Gastroesophageal sphincter (tissue), 4 donors: Measurements from ENCODE around the gene NYAP1. TPM values are rescaled to one million over a fixed set of nuclear protein-coding genes. Genes with fewer than 3 reads are reported as not detected.

Experiments
- ATAC-seq: fragments of 150-250 bp; one replicate; pipeline ENCODE4 v1.9.1; 2016; ENCODE audit warnings: mild to moderate bottlenecking, moderate library complexity
- H3K27ac ChIP-seq, 4 donors: fragments of 200-600 bp; sonication (generic) in 3 of 4; 1 replicate in 3 of 4; 2 replicates in 1 of 4; pipeline ENCODE4 v1.5.1; 2016 to 2019
- H3K27me3 ChIP-seq: fragments of 200-600 bp; sonication (generic); one replicate; pipeline ENCODE4 v1.5.1; 2019
- H3K36me3 ChIP-seq, 2 donors: fragments of 200-600 bp; sonication (generic); one replicate each; pipeline ENCODE4 v1.5.1; 2019; ENCODE audit warnings: control low read depth in 1 of 2
- H3K4me1 ChIP-seq, 3 donors: fragments of 200-600 bp; sonication (generic); 1 replicate in 2 of 3; 2 replicates in 1 of 3; pipeline ENCODE4 v1.5.1; 2016 to 2019; ENCODE audit warnings: control low read depth in 2 of 3
- H3K4me3 ChIP-seq, 2 donors: fragments of 200-600 bp; sonication (generic); one replicate each; pipeline ENCODE4 v1.5.1; 2019; ENCODE audit warnings: mild to moderate bottlenecking in 1 of 2, moderate library complexity in 1 of 2
- H3K9me3 ChIP-seq, 3 donors: fragments of 200-600 bp; sonication (generic); one replicate each; pipeline ENCODE4 v1.5.1; 2017 to 2019; ENCODE audit warnings: control low read depth in 2 of 3
- EP300 ChIP-seq: sonication (generic); formaldehyde crosslinking; IDR thresholded peaks from one replicate; pipeline ENCODE4 v1.6.1; 2017; ENCODE audit warnings: antibody characterized with exemption, mild to moderate bottlenecking
- POLR2A ChIP-seq, 2 donors: fragments of 450-650 bp; IDR thresholded peaks; one replicate each; pipeline ENCODE4 v1.6.1; 2017; ENCODE audit warnings: antibody characterized with exemption in 2 of 2, mild to moderate bottlenecking in 2 of 2, moderate library complexity in 1 of 2
- POLR2AphosphoS5 ChIP-seq: sonication (generic); formaldehyde crosslinking; IDR thresholded peaks from one replicate; pipeline ENCODE4 v1.6.1; 2017; ENCODE audit warnings: antibody characterized with exemption
- WGBS, 2 donors: methylation state at CpG; one replicate each; pipeline ENCODE4 v1.1.5; 2018; ENCODE audit warnings: low coverage in 1 of 2; 5-methylcytosine and 5-hydroxymethylcytosine counted together
- small RNA-seq, 4 donors: library from RNA; depleted of rRNA; stranded (forward); fragments of <200 nt; gene quantifications; one replicate each; pipeline ENCODE3, GENCODE V24; 2016
- total RNA-seq, 4 donors: library from RNA; depleted of rRNA; stranded (reverse); fragments of >200 nt; gene quantifications; one replicate each; pipeline ENCODE4 v1.1.0, GENCODE V29; 2016
- TF ChIP-seq, protein P1 (sequence below), 4 experiments: fragments of 200-600 bp in 2 of 4; fragments of 450-650 bp in 2 of 4; sonication (generic) in 1 of 4; IDR thresholded peaks; one replicate each; pipeline ENCODE4 v1.5.1; 2017 to 2019; ENCODE audit warnings: antibody characterized with exemption in 4 of 4, mild to moderate bottlenecking in 2 of 4, moderate library complexity in 2 of 4

Gene NYAP1
- total RNA-seq, 4 donors from 2014 or later, result 0.94 to 3.1 (median 1.8) TPM

DNA sequence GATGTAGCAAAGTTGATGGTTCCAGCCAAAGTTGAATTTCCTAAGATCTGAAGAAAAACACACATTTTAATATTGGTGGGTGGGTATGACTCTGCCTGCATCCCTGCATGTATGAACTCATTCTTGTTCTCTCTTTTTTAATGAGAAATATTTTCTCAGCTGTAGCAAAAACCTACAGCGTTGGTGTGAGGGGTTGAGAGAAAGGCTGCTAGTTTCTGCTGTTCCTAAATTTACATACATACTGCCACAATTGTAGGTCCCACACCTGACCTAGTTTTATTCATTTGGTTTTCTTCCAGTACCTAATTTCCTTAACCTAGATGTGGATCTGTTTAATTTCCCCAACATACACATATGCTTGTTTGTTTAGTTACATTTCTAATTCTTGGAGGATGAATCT, 59.9 kb downstream of the NYAP1 start:
- Histone ChIP-seq H3K27ac (peak overlapping the region in 3 of 4 donors; percentile 90 to 97 (median 94)), H3K4me1 (peaks cover 46 to 92% (median 54%) of the 10 kb centered on the region in 3 donors), H3K36me3 (no peaks in the 10 kb centered on the region), H3K27me3 (no peaks in the 10 kb centered on the region), H3K4me3 (no peak overlapping the region), H3K9me3 (no peaks in the 10 kb centered on the region)
- ATAC-seq, result no peak
- TF ChIP-seq EP300 (no peak), POLR2AphosphoS5 (no peak), POLR2A (IDR thresholded peaks at IDR 0.05) (no peak)
- TF ChIP-seq, protein P1, sequence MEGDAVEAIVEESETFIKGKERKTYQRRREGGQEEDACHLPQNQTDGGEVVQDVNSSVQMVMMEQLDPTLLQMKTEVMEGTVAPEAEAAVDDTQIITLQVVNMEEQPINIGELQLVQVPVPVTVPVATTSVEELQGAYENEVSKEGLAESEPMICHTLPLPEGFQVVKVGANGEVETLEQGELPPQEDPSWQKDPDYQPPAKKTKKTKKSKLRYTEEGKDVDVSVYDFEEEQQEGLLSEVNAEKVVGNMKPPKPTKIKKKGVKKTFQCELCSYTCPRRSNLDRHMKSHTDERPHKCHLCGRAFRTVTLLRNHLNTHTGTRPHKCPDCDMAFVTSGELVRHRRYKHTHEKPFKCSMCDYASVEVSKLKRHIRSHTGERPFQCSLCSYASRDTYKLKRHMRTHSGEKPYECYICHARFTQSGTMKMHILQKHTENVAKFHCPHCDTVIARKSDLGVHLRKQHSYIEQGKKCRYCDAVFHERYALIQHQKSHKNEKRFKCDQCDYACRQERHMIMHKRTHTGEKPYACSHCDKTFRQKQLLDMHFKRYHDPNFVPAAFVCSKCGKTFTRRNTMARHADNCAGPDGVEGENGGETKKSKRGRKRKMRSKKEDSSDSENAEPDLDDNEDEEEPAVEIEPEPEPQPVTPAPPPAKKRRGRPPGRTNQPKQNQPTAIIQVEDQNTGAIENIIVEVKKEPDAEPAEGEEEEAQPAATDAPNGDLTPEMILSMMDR (IDR thresholded peaks at IDR 0.05), result no peak
- WGBS, 2 donors, result 60 to 70% methylated on average over 1 of the region's 1 CpG

DNA sequence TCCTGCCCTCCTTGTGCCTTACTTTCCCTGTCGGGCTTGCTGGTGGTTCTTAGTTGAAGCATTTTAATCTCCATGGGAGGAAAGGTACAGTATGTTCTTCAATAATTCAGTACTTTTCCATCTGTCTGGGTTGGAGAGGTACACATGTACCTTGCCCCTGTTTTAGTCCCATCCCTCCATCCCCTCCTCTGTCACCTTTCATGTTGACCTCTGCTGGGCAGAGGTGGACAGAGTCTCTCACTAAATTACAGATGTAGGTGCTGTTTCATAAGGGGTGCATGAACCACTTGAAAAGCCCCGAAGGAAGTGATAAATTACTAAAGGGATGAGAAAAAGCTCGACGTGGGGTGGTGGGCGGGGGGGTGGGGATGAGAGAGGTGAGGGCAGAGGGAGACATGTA, 60.7 kb downstream of the NYAP1 start:
- H3K4me3 ChIP-seq, result no peak overlapping the region
- no peak for ATAC-seq
- TF ChIP-seq POLR2A (IDR thresholded peaks at IDR 0.05) (no peak), POLR2AphosphoS5 (no peak)
- H3K36me3 ChIP-seq, result peaks cover 0 to 5% of the 10 kb centered on the region in 2 donors
- WGBS, 2 donors, result 5 to 43% methylated on average over 3 to 4 of the region's 5 CpGs
- H3K9me3 ChIP-seq, result no peaks in the 10 kb centered on the region
- no peaks in the 10 kb centered on the region for H3K27me3 ChIP-seq
- peak overlapping the region; percentile 90 to 98 (median 96) for H3K27ac ChIP-seq
- H3K4me1 ChIP-seq, result peaks cover 46 to 98% (median 56%) of the 10 kb centered on the region in 3 donors

Small RNA genes lying within 50 kb of the gene (small RNA-seq; reads per million reads assigned to genes)
- 0 reads per million in 4 donors for gene RN7SL416P

Other genes with a start within 250 kb of the NYAP1 start
- gene SPDYE3, start 176.2 kb upstream of the NYAP1 start, total RNA-seq, result not detected
- gene PILRB, start 125.8 kb upstream of the NYAP1 start, total RNA-seq, result 10 to 100 TPM; 11.8 to 61.8 (median 24.2) TPM
- gene PILRA, start 110.4 kb upstream of the NYAP1 start, total RNA-seq, result 10 to 100 TPM in 1 of 4 donors, 1 to 10 TPM in 3; 2.5 to 10.7 (median 4.7) TPM
- 1 to 10 TPM; 4.9 to 8.2 (median 5.8) TPM for gene ZCWPW1, start 55.2 kb upstream of the NYAP1 start, total RNA-seq
- gene MEPCE, start 54.1 kb upstream of the NYAP1 start, total RNA-seq, result 10 to 100 TPM; 27.9 to 34.2 (median 30.8) TPM
- gene PPP1R35, start 47.4 kb upstream of the NYAP1 start, total RNA-seq, result 10 to 100 TPM; 19.9 to 26.3 (median 20.7) TPM
- gene SPACDR, start 19.7 kb upstream of the NYAP1 start, total RNA-seq, result under 1 TPM in 1 of 4 donors, not detected in 3; 0.67 TPM
- gene TSC22D4, start 4.7 kb upstream of the NYAP1 start, total RNA-seq, result 10 to 100 TPM; 20.2 to 38.1 (median 26.1) TPM
- 10 to 100 TPM; 26.0 to 60.1 (median 36.6) TPM for gene AGFG2, start 55.3 kb downstream of the NYAP1 start, total RNA-seq
- 1 to 10 TPM in 1 of 4 donors, not detected in 3; 5.6 TPM for gene SAP25, start 90.0 kb downstream of the NYAP1 start, total RNA-seq
- 10 to 100 TPM; 16.1 to 53.2 (median 50.0) TPM for gene LRCH4, start 102.2 kb downstream of the NYAP1 start, total RNA-seq
- gene FBXO24, start 102.4 kb downstream of the NYAP1 start, total RNA-seq, result 1 to 10 TPM in 2 of 4 donors, not detected in 2; 1.8 to 1.9 TPM
- 10 to 100 TPM in 3 of 4 donors, 1 to 10 TPM in 1; 6.8 to 42.5 (median 16.6) TPM for gene PCOLCE, start 118.4 kb downstream of the NYAP1 start, total RNA-seq
- 10 to 100 TPM in 3 of 4 donors, 1 to 10 TPM in 1; 6.2 to 13.4 (median 11.6) TPM for gene MOSPD3, start 128.6 kb downstream of the NYAP1 start, total RNA-seq
- gene TFR2, start 157.6 kb downstream of the NYAP1 start, total RNA-seq, result 1 to 10 TPM in 1 of 4 donors, not detected in 3; 1.6 TPM
- 1 to 10 TPM in 1 of 4 donors, not detected in 3; 2.2 TPM for gene ACTL6B, start 172.5 kb downstream of the NYAP1 start, total RNA-seq
- 100 to 1,000 TPM; 124 to 217 (median 162) TPM for gene GNB2, start 189.8 kb downstream of the NYAP1 start, total RNA-seq
- gene GIGYF1, start 210.3 kb downstream of the NYAP1 start, total RNA-seq, result 10 to 100 TPM; 20.4 to 43.3 (median 31.0) TPM
- gene POP7, start 222.2 kb downstream of the NYAP1 start, total RNA-seq, result 10 to 100 TPM; 31.4 to 40.6 (median 33.2) TPM
- not detected for gene EPO, start 236.5 kb downstream of the NYAP1 start, total RNA-seq
- not detected for gene ZAN, start 249.7 kb downstream of the NYAP1 start, total RNA-seq